H9 (cell line): ENCODE results near the gene PRKX. TPM values are rescaled to one million over a fixed set of nuclear protein-coding genes. Genes with fewer than 3 reads are reported as not detected.
"Not testable (repeated sequence)": the region's sequence is repeated elsewhere in the genome, so short reads cannot be mapped to it uniquely, and the experiment has no call there.

Experiments used
- DNase-seq: peaks from one replicate; pipeline ENCODE4 v3.0.0-alpha.2; 2017
- H2AFZ ChIP-seq: one replicate; pipeline ENCODE4 v1.6.1; 2013; ENCODE audit warnings: mild to moderate bottlenecking, low read length, control low read depth, moderate library complexity
- H2AK5ac ChIP-seq: 2 replicates; pipeline ENCODE4 v1.6.1; 2013; ENCODE audit warnings: low read length, control low read depth, mixed read lengths; ENCODE audit not compliant: insufficient read length
- H2BK120ac ChIP-seq: one replicate; pipeline ENCODE4 v1.6.1; 2013; ENCODE audit warnings: low read depth, mild to moderate bottlenecking, low read length, control low read depth, inconsistent platforms; ENCODE audit not compliant: poor library complexity, severe bottlenecking
- H2BK12ac ChIP-seq: 2 replicates; pipeline ENCODE4 v1.6.1; 2013; ENCODE audit warnings: low read length, control low read depth, mixed read lengths, low read depth; ENCODE audit not compliant: insufficient read length
- H2BK15ac ChIP-seq: 2 replicates; pipeline ENCODE4 v1.6.1; 2013; ENCODE audit warnings: low read depth, low read length, control low read depth
- H2BK20ac ChIP-seq: one replicate; pipeline ENCODE4 v1.6.1; 2013; ENCODE audit warnings: low read depth, mild to moderate bottlenecking, low read length, control low read depth, inconsistent platforms; ENCODE audit not compliant: poor library complexity, severe bottlenecking
- H2BK5ac ChIP-seq: 2 replicates; pipeline ENCODE4 v1.6.1; 2013; ENCODE audit warnings: low read length, control low read depth, mixed read lengths; ENCODE audit not compliant: insufficient read length
- H3K14ac ChIP-seq: 2 replicates; pipeline ENCODE4 v1.6.1; 2013; ENCODE audit warnings: low read length, control low read depth; ENCODE audit not compliant: insufficient read depth
- H3K18ac ChIP-seq: 2 replicates; pipeline ENCODE4 v1.6.1; 2013; ENCODE audit warnings: low read depth, mild to moderate bottlenecking, mixed read lengths, low read length, control low read depth; ENCODE audit not compliant: insufficient read length
- H3K23ac ChIP-seq: 2 replicates; pipeline ENCODE4 v1.6.1; 2013; ENCODE audit warnings: low read length, control low read depth, mixed read lengths, low read depth; ENCODE audit not compliant: insufficient read length
- H3K23me2 ChIP-seq: 2 replicates; pipeline ENCODE4 v1.6.1; 2013; ENCODE audit warnings: low read depth, mild to moderate bottlenecking, mixed read lengths, low read length, control low read depth; ENCODE audit not compliant: insufficient read length, poor library complexity, severe bottlenecking
- H3K27ac ChIP-seq: 2 replicates; pipeline ENCODE4 v1.5.1; 2013; ENCODE audit warnings: low read length, control low read depth, mixed read lengths, low read depth; ENCODE audit not compliant: insufficient read length
- H3K27me3 ChIP-seq: 2 replicates; pipeline ENCODE4 v1.6.1; 2013; ENCODE audit warnings: low read length, control low read depth, inconsistent platforms; ENCODE audit not compliant: insufficient read depth
- H3K4ac ChIP-seq: 2 replicates; pipeline ENCODE4 v1.6.1; 2013; ENCODE audit warnings: low read depth, mild to moderate bottlenecking, control low read depth, inconsistent platforms, low read length, moderate library complexity
- H3K4me1 ChIP-seq: 2 replicates; pipeline ENCODE4 v1.6.1; 2013; ENCODE audit warnings: low read length, control low read depth, inconsistent platforms; ENCODE audit not compliant: insufficient read depth
- H3K4me2 ChIP-seq: 2 replicates; pipeline ENCODE4 v1.6.1; 2013; ENCODE audit warnings: low read length, control low read depth, mixed read lengths; ENCODE audit not compliant: insufficient read length, insufficient read depth
- H3K56ac ChIP-seq: 2 replicates; pipeline ENCODE4 v1.6.1; 2013; ENCODE audit warnings: low read depth, mild to moderate bottlenecking, mixed read lengths, low read length, control low read depth; ENCODE audit not compliant: insufficient read length
- H3K79me1 ChIP-seq: 2 replicates; pipeline ENCODE4 v1.6.1; 2013; ENCODE audit warnings: low read depth, mild to moderate bottlenecking, moderate library complexity, low read length, control low read depth, inconsistent platforms; ENCODE audit not compliant: insufficient read depth, poor library complexity, severe bottlenecking
- H3K79me2 ChIP-seq: 2 replicates; pipeline ENCODE4 v1.6.1; 2013; ENCODE audit warnings: low read length, control low read depth, inconsistent platforms; ENCODE audit not compliant: insufficient read depth
- H3K9ac ChIP-seq: 2 replicates; pipeline ENCODE4 v1.6.1; 2013; ENCODE audit warnings: low read length, control low read depth, mixed read lengths; ENCODE audit not compliant: insufficient read length; ENCODE audit errors: extremely low read depth
- H3K9me3 ChIP-seq: one replicate; pipeline ENCODE4 v1.6.1; 2013; ENCODE audit warnings: low read depth, low read length, inconsistent platforms; ENCODE audit not compliant: control insufficient read depth
- H3T11ph ChIP-seq: one replicate; pipeline ENCODE4 v1.6.1; 2013; ENCODE audit warnings: mild to moderate bottlenecking, low read length, control low read depth, inconsistent platforms
- H4K20me1 ChIP-seq: one replicate; pipeline ENCODE4 v1.6.1; 2013; ENCODE audit not compliant: control insufficient read depth, insufficient read length, insufficient read depth
- H4K5ac ChIP-seq: 2 replicates; pipeline ENCODE4 v1.6.1; 2013; ENCODE audit warnings: low read depth, mild to moderate bottlenecking, mixed read lengths, low read length, control low read depth; ENCODE audit not compliant: insufficient read length
- H4K8ac ChIP-seq: replicated peaks from 2 replicates; pipeline ENCODE4 v1.6.1; 2013; ENCODE audit warnings: low read length, control low read depth, mixed read lengths, low read depth; ENCODE audit not compliant: insufficient read length
- H4K91ac ChIP-seq: 2 replicates; pipeline ENCODE4 v1.6.1; 2013; ENCODE audit warnings: low read depth, mild to moderate bottlenecking, moderate library complexity, mixed read lengths, low read length, control low read depth; ENCODE audit not compliant: insufficient read length
- H3K27ac Mint-ChIP-seq, 3 experiments: 2 replicates in 2 of 3; 3 replicates in 1 of 3; pipeline ENCODE4 v1.8.0; 2020 to 2021; ENCODE audit warnings: mixed read lengths in 3 of 3, mild to moderate bottlenecking in 1 of 3, moderate library complexity in 1 of 3
- H3K27me3 Mint-ChIP-seq: 2 replicates; pipeline ENCODE4 v1.8.0; 2021; ENCODE audit warnings: low read depth, mild to moderate bottlenecking, moderate library complexity, mixed read lengths
- H3K36me3 Mint-ChIP-seq, 3 experiments: 2 replicates in 2 of 3; 3 replicates in 1 of 3; pipeline ENCODE4 v1.8.0; 2020 to 2021; ENCODE audit warnings: low read depth in 3 of 3, mixed read lengths in 3 of 3; ENCODE audit not compliant: insufficient read depth in 1 of 3
- H3K4me1 Mint-ChIP-seq, 2 experiments: 2 replicates each; pipeline ENCODE4 v1.8.0; 2020; ENCODE audit warnings: mixed read lengths in 2 of 2
- H3K4me3 Mint-ChIP-seq, 2 experiments: 2 replicates in 1 of 2; 3 replicates in 1 of 2; pipeline ENCODE4 v1.8.0; 2020 to 2021; ENCODE audit warnings: mild to moderate bottlenecking in 2 of 2, mixed read lengths in 2 of 2, moderate library complexity in 1 of 2
- H3K9me3 Mint-ChIP-seq, 2 experiments: 2 replicates in 1 of 2; 3 replicates in 1 of 2; pipeline ENCODE4 v1.8.0; 2020; ENCODE audit warnings: mild to moderate bottlenecking in 2 of 2, mixed read lengths in 2 of 2, moderate library complexity in 1 of 2
- CTCF ChIP-seq: fragments of 200-600 bp; sonication (generic); conservative IDR thresholded peaks from 3 replicates; pipeline ENCODE4 v1.8.0; 2021; ENCODE audit warnings: antibody characterized with exemption, mild to moderate bottlenecking
- WGBS: extraction: QIAGEN DNeasy Blood & Tissue Kit; methylation state at CpG from one replicate; pipeline ENCODE4 v1.1.7; 2013; ENCODE audit warnings: missing lambda C conversion rate, low lambda C conversion rate, mixed read lengths; ENCODE audit not compliant: insufficient read length; ENCODE audit errors: extremely low coverage; 5-methylcytosine and 5-hydroxymethylcytosine counted together
- total RNA-seq: library from RNA; stranded (reverse); gene quantifications from 2 replicates; pipeline ENCODE4 v1.2.1, GENCODE V29; 2021

Gene PRKX
- total RNA-seq, 1 experiment from 2014 or later = 108 TPM

GRCh38 chrX:3733043-3733430 is 19.6 kb upstream of the PRKX start:
- no peak overlapping the region for H4K5ac ChIP-seq
- Mint-ChIP-seq H3K4me3 (no peak overlapping the region), H3K4me1 (peaks cover 2 to 4% of the 10 kb centered on the region in 2 experiments; a peak in 2 of 4 replicates), H3K27ac (no peak overlapping the region), H3K9me3 (no peaks in the 10 kb centered on the region), H3K36me3 (no peaks in the 10 kb centered on the region), H3K27me3 (peaks cover 2% of the 10 kb centered on the region; the same call in 1 of the 2 replicates)
- no peak overlapping the region for H2BK15ac ChIP-seq
- H3K27ac ChIP-seq = no peak overlapping the region
- no peaks in the 10 kb centered on the region for H3K27me3 ChIP-seq
- no peak overlapping the region for H2BK5ac ChIP-seq
- H2AFZ ChIP-seq = no peak overlapping the region
- no peaks in the 10 kb centered on the region for H4K20me1 ChIP-seq
- no peak overlapping the region for H2AK5ac ChIP-seq
- no peak overlapping the region for H3K23ac ChIP-seq
- H3K23me2 ChIP-seq = no peaks in the 10 kb centered on the region
- no peak overlapping the region for H4K8ac ChIP-seq
- H3K18ac ChIP-seq = no peak overlapping the region
- H3T11ph ChIP-seq = no peak overlapping the region
- no peaks in the 10 kb centered on the region for H3K79me1 ChIP-seq
- H3K4me2 ChIP-seq = no peak overlapping the region
- no peaks in the 10 kb centered on the region for H3K79me2 ChIP-seq
- H2BK20ac ChIP-seq = no peak overlapping the region
- DNase-seq = no peak
- no peak overlapping the region for H3K9ac ChIP-seq
- no peak overlapping the region for H2BK120ac ChIP-seq
- H3K56ac ChIP-seq = no peak overlapping the region
- H3K14ac ChIP-seq = no peak overlapping the region
- no peak for TF ChIP-seq CTCF
- H4K91ac ChIP-seq = no peak overlapping the region
- no peak overlapping the region for H2BK12ac ChIP-seq
- no peaks in the 10 kb centered on the region for H3K4me1 ChIP-seq
- H3K4ac ChIP-seq = no peak overlapping the region
- H3K9me3 ChIP-seq = no peaks in the 10 kb centered on the region
- no CpG with 5 or more reads among the region's 7 CpGs for WGBS

- DNase-seq, H2BK5ac ChIP-seq, H3K4me2 ChIP-seq, H3K79me2 ChIP-seq, H2BK20ac ChIP-seq, H2AFZ ChIP-seq, H3K4me1 Mint-ChIP-seq, H3K14ac ChIP-seq, H2BK120ac ChIP-seq, H4K20me1 ChIP-seq, H3K4me3 Mint-ChIP-seq, H3K56ac ChIP-seq, H4K5ac ChIP-seq, H3K9me3 ChIP-seq, H2BK15ac ChIP-seq, H3T11ph ChIP-seq, H3K9me3 Mint-ChIP-seq, H4K8ac ChIP-seq, H3K23me2 ChIP-seq, H3K27me3 ChIP-seq, H3K27ac ChIP-seq, H4K91ac ChIP-seq, H3K4ac ChIP-seq, H3K4me1 ChIP-seq, H3K18ac ChIP-seq, H3K23ac ChIP-seq, H3K9ac ChIP-seq, H3K27ac Mint-ChIP-seq, H3K79me1 ChIP-seq, H2AK5ac ChIP-seq, H3K36me3 Mint-ChIP-seq, H2BK12ac ChIP-seq, H3K27me3 Mint-ChIP-seq: not testable (repeated sequence)
- WGBS = no CpG with 5 or more reads among the region's 15 CpGs
These were observed 19.0 kb upstream of the PRKX start for GRCh38 chrX:3732326-3733042.
